Stimulated activated CD8-positive, alpha-beta memory T cell treated with anti-CD3 and anti-CD28 coated beads, Interleukin-15, amount 100 ng/mL, for 48 hours (primary cell): ENCODE data around the gene GOLGA2.
A peak's percentile ranks its signal among the peaks of the same experiment; 100 is the strongest.
"Not testable (repeated sequence)": the region's sequence is repeated elsewhere in the genome, so short reads cannot be mapped to it uniquely, and the experiment has no call there.

Experiments
- DNase-seq, 2 donors: peaks; one replicate each; pipeline ENCODE4 v3.0.0-alpha.2; 2020; ENCODE audit warnings: low read depth in 2 of 2

GOLGA2 gene

DNA sequence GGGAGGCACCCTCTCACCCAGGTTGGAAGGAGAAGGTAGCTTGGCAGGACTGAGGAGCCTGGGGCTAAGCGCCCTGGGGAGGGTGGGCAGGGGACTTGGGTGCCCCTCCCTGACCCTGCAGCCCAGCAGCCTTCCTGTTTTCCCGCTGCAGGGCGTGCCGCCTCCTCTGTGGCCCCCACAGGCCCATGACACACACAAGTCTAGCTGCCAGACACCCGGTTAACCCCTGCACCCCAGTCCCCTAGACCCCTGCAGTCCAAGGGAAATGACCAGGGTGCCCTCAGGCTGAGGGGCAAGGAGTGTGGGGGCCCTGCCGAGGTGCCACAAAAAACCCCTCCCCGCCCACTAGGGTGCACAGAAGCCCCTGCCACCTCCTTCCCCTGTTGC lies 33.0 kb downstream of the GOLGA2 start:
- DNase-seq: no peak

DNA sequence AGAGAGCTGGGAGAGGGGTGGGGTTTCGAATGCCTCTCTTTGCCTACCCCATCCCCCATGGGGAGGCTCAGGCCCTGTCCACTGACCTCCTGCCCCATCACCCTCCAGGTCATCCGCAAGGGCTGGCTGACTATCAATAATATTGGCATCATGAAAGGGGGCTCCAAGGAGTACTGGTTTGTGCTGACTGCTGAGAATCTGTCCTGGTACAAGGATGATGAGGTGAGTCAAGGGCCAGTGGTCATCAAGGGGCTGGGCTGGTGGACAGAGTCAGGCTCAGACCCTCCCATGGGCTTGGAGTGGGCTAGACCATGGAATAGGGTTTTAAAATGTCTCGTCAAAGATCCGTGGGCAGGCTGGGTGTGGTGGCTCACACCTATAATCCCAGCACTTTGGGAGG lies 33.7 kb downstream of the GOLGA2 start:
- DNase-seq: no peak

DNA sequence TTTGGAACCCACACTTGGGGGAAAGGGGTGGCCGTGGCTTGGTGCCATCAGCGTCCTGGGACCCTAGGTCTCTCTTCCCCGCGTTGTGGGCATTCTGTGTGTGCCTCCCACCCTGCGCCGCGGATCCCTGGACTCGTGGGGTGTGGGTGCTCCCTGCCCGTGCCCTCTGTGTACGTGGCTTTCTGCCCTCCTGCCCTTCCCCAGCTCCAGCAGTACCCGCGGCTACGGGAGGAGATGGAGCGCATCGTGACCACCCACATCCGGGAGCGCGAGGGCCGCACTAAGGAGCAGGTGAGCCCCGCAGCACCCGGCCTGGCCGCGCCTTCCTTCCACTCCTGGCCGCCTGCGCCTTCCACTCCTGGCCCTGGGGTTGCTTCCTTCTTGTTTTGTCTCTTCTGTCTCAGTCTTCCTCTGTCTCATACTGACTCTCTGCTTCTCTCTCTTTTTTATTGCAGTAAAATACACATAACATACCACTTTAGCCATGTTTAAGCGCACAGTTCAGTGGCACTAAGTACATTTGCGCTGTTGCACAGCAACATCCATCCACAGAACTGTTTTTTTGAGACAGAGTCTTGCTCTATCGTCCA lies 41.9 kb downstream of the GOLGA2 start:
- DNase-seq: no peak

- no peak for DNase-seq
These were observed 43.0 kb downstream of the GOLGA2 start for GRCh38 chr9:128232528-128233428.

- no peak for DNase-seq
These were observed 43.9 kb downstream of the GOLGA2 start for GRCh38 chr9:128231638-128232527.

DNA sequence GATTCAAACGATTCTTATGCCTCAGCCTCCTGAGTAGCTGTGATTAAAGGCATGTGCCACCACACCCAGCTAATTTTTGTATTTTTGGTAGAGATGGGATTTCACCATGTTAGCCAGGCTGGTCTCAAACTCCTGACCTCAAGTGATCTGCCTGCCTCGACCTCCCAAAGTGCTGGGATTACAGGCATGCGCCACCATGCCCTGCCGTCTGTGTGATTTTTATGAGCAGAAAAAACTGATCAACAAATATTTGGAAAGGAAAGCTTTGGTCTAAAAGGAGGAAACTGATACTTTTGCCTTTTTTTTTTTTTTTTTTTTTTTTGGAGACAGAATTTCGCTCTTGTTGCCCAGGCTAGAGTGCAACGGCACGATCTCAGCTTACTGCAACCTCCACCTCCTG lies 44.9 kb downstream of the GOLGA2 start:
- not testable (repeated sequence) for DNase-seq

DNA sequence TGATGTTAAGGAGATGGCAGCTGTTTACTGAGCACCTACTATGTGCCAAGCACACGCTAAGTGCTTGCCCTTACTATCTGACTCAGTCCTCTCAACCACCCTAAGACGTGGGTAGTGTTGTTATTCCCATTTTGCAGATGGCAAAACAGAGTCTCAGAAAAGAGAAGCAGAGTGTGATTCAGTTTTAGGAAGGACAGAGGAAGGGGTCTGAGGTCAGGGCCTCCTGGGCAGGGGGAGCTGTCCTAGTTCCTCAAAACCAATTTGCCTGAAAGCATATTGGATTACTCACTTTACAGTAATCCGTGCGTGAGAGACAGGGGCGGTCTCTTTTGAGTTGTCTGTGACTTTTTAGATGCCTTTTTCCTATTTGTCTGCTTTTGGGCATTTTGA lies 49.4 kb downstream of the GOLGA2 start:
- no peak for DNase-seq

- no peak for DNase-seq
These were observed 49.9 kb downstream of the GOLGA2 start for GRCh38 chr9:128225770-128226411.

DNA sequence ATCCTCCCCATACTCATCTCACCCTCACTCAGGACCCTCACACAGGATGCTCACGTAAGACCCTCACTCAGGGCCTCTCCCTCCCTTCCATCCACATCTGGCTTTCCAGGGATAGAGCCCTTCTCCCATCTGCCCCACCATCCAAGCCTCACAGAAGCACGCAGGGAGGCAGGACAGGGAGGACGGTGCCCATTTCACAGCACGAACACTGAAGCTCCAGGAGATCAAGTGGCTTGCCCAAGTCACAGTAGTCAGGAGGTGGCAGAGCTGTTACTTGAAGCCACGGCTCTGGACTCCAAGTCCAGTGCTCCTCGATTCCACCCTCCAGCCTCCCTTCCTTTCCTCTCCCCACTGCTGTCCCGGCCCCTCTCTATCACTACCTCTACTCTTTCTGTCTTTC lies 50.9 kb downstream of the GOLGA2 start:
- no peak for DNase-seq

DNA sequence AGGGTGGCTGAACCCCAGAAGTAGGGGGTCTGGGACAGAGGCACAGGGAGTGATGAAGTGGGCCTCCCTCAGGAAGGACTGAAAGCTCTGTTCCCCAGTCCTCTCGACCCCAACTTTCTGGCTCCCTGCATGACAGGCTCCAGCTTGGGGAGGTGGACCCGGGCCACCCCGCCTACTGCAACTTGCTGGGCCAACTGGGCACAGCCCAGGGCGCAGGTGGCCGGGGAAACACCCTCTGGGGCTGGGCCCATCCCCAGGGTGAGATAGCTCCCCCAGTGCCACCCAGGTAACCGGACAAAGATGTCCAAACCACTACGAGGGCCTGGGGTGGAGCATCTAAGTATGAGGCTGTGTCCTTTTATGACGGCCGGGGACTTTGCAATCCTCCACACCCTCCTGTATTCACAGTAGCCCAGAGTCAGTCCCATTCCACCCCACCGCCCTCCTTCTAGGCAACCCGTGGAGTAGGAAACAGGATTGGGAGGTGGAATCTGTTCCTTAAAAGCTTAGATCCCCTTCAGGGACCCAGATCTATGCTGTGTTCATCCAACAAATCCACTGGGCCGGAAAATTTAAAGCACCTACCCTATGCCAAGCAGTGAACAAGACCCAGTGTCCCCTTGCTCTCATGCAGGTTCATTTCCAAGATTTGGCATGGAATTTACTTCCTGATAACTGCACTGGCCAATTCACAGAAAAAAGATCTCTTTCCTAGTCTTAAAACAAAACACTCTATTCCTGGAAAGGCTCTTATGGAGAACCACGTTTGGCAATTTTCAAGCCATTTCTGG lies 52.7 kb downstream of the GOLGA2 start:
- DNase-seq: no peak

DNA sequence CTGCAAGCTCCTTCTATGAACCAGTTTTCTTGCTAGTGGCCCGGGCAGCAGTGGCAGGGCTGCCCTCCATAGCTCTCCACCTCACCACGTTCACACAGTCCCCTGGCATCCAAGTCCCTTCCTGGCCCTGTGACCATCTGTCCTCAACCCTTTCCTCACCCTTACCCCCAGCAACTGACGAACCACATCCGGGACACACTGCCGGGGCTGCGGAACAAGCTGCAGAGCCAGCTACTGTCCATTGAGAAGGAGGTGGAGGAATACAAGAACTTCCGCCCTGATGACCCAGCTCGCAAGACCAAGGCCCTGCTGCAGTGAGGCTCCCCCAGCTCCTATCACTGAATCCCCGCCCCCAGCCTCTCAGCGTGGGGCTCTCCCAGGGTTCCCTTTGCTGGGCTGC lies 53.8 kb downstream of the GOLGA2 start:
- DNase-seq: no peak

DNA sequence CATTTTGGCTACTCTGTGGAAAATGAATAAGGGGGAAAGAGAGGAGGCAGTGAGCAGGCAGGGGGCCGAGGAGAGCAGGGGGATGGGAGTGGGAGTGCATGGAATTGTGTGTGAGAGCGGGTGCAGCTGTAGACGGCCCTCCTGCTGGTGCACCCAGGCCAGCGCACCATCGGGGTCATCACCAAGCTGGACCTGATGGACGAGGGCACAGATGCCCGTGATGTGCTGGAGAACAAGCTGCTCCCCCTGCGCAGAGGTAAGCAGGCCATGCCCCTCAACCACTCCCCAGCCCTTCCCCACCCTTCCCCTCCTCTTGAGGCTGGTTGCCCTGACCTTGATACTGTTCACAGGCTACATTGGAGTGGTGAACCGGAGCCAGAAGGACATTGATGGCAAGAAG lies 56.0 kb downstream of the GOLGA2 start:
- no peak for DNase-seq

GRCh38 chr9:128218518-128219389 lies 57.1 kb downstream of the GOLGA2 start:
- DNase-seq: peak; percentile 86 to 94

DNA sequence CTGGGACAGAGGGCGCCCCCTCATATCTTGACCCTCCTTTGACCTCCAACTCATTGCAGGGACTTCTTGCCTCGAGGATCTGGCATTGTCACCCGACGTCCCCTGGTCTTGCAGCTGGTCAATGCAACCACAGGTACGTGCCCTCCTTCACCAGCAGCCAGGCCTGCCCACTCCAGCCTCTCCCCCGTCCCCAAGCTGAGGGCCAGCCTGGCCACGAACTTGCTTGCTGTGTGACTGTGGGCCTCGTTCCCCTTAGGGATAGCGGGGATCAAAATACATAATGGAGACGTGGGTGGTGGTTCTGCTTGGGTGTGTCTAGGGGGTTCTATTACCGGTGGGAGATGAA lies 57.7 kb downstream of the GOLGA2 start:
- DNase-seq: no peak

DNA sequence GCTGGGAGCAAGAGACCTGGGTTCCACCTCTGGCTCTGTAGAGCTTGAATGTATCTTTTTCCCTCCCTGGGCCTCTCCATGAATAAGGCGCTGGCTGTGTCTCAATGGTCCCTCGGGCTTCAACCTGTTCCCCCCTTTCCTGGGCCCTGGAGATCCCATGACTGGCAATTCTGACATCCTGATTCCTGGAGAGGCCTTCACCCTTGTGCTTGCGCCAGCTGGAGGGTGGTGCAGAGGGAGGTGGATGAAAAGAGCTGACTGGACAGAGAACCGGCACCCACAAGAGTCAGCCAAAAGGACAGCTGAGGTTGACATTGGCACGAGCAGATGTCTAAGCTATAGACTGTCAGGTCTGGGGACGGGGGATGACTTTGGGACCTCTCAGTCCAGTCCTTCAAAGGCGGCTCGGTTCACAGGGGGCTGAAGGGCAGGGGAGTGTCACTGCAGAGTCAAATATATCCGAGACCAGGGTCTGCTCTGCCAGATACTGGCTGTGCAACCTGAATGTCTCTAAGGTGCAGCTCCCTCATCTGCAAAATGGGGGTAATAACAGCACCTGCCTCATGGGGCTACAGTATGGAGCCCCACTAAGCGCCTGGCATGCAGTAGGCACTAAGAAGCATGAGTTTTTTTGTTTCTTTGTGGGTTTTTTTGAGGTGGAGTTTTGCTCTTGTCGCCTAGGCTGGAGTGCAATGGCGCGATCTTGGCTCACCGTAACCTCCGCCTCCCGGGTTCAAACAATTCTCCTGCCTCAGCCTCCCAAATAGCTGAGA lies 58.8 kb downstream of the GOLGA2 start:
- no peak for DNase-seq

GRCh38 chr9:128215491-128216409 lies 60.1 kb downstream of the GOLGA2 start:
- DNase-seq: no peak

DNA sequence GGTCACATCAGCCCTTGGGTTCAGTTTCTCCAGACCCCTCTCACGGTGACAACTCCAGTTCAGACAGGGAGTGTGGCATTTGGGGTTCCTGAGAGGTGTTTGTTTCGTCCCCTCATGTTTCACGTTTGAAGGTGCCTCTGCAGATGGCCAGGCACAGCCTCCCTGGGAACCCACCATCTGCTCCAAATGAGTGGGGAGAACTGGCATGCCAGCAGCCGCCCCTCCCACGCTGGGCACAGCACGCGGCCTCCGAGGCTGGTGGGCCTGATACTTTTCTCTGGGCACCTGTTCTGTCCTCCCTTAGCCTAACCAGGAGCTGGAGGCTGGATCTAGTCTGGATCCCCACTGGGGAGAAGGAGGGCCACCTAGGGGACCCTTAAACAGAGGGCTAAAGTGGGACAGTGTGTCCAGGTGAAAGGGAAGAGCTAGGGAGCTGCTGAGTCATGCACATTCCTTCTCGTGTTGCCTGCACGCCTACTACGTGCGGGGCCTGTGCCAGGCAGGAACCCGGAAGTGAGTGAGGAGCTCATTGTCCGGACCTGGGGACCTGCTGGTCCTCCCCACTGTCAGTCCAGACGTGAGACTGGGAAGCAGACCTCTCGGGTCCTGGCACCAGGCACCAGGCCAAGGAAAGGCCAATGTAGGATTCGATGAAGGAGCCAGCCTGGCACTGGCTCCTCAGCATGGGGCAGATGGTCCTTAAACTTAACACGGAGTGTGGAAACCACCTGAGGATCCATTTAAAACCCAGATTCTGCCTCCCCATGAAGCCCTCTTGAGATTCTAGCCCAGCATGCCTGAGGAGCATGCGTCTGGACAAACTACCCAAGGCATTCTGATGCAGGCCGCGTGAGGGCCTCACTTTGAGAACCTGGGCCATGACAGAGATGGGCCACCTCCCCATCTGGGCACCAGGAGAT lies 61.0 kb downstream of the GOLGA2 start:
- no peak for DNase-seq
